Measurements from ENCODE around the gene BRMS1. TPM values are rescaled to one million over a fixed set of nuclear protein-coding genes. Genes with fewer than 3 reads are reported as not detected.

Gene BRMS1
- total and polyA plus RNA-seq, 4 experiments from 2014 or later = 49.8 to 78.7 (median 60.5) TPM

GRCh38 chr11:66367561-66368312 is 22.8 kb upstream of the BRMS1 start:
- Histone ChIP-seq H3K27me3 (ENCODE audit: insufficient read depth, low read length) (no peaks in the 10 kb centered on the region), H3K4me1 (ENCODE audit: insufficient read depth, low read length) (peaks cover 11% of the 10 kb centered on the region), H3K4me3 (ENCODE audit: low read length in 2 of 2) (no peak overlapping the region), H3K27ac (ENCODE audit: low read depth, low read length) (no peak overlapping the region), H3K36me3 (ENCODE audit: insufficient read depth, low read length) (no peaks in the 10 kb centered on the region), H3K9me3 (ENCODE audit: control insufficient read depth in 1 of 2, low read length in 2 of 2) (no peaks in the 10 kb centered on the region)
- no peaks in the 10 kb centered on the region for H3K27me3 Mint-ChIP-seq
- peak overlapping the region in 2 of 8 donors; percentile 6 to 36 for H3K4me3 Mint-ChIP-seq
- CTCF ChIA-PET (ENCODE audit: partially characterized antibody) = interaction anchor here (8.9 kb wide), 1 partner anchor 19 kb away, joined by 87 read pairs; no protein-coding TSS in a partner anchor
- peaks cover 0 to 2% of the 10 kb centered on the region in 2 donors for H3K36me3 Mint-ChIP-seq
- no peak for DNase-seq
- peak overlapping the region in 1 of 7 donors; percentile 48 for H3K27ac Mint-ChIP-seq
- H3K4me1 Mint-ChIP-seq = peaks cover 4 to 15% (median 12%) of the 10 kb centered on the region in 4 donors
- no peaks in the 10 kb centered on the region for H3K9me3 Mint-ChIP-seq
- POLR2A ChIA-PET (ENCODE audit: partially characterized antibody) = interaction anchor here (1.6 kb wide), 1 partner anchor 112 kb away, joined by 4 read pairs; no protein-coding TSS in a partner anchor
- intact Hi-C loops (cut with micrococcal nuclease) = no loop called here

- no peak overlapping the region for H3K4me3 Mint-ChIP-seq
- peaks cover 2 to 13% (median 8%) of the 10 kb centered on the region in 4 donors for H3K4me1 Mint-ChIP-seq
- no peaks in the 10 kb centered on the region for H3K9me3 Mint-ChIP-seq
- no peak overlapping the region for H3K4me3 ChIP-seq (ENCODE audit: low read length in 2 of 2)
- ChIA-PET CTCF (ENCODE audit: partially characterized antibody) (interaction anchor here (1.9 to 8.9 kb wide), 3 partner anchors 11 to 20 kb away, joined by 5 to 87 read pairs (median 8); no protein-coding TSS in a partner anchor), POLR2A (ENCODE audit: partially characterized antibody) (interaction anchor here (1.0 to 1.6 kb wide), 2 partner anchors 19 to 112 kb away, joined by 3 to 4 read pairs; no protein-coding TSS in a partner anchor)
- H3K27me3 ChIP-seq (ENCODE audit: insufficient read depth, low read length) = no peaks in the 10 kb centered on the region
- DNase-seq = no peak
- no peaks in the 10 kb centered on the region for H3K36me3 Mint-ChIP-seq
- H3K36me3 ChIP-seq (ENCODE audit: insufficient read depth, low read length) = no peaks in the 10 kb centered on the region
- H3K9me3 ChIP-seq (ENCODE audit: control insufficient read depth in 1 of 2, low read length in 2 of 2) = no peaks in the 10 kb centered on the region
- H3K27ac ChIP-seq (ENCODE audit: low read depth, low read length) = no peak overlapping the region
- H3K4me1 ChIP-seq (ENCODE audit: insufficient read depth, low read length) = peaks cover 5% of the 10 kb centered on the region
- H3K27me3 Mint-ChIP-seq = no peaks in the 10 kb centered on the region
- peak overlapping the region in 1 of 7 donors; percentile 48 for H3K27ac Mint-ChIP-seq
- intact Hi-C loops (cut with micrococcal nuclease) = no loop called here
Measured at GRCh38 chr11:66366844-66367477, 22.1 kb upstream of the BRMS1 start.

- Histone ChIP-seq H3K4me3 (ENCODE audit: low read length in 2 of 2) (no peak overlapping the region), H3K27me3 (ENCODE audit: insufficient read depth, low read length) (no peaks in the 10 kb centered on the region), H3K4me1 (ENCODE audit: insufficient read depth, low read length) (peaks cover 2% of the 10 kb centered on the region), H3K36me3 (ENCODE audit: insufficient read depth, low read length) (no peaks in the 10 kb centered on the region), H3K27ac (ENCODE audit: low read depth, low read length) (no peak overlapping the region), H3K9me3 (ENCODE audit: control insufficient read depth in 1 of 2, low read length in 2 of 2) (no peaks in the 10 kb centered on the region)
- no peaks in the 10 kb centered on the region for H3K27me3 Mint-ChIP-seq
- no peak for DNase-seq
- H3K36me3 Mint-ChIP-seq = no peaks in the 10 kb centered on the region
- POLR2A ChIA-PET (ENCODE audit: partially characterized antibody) = interaction anchor here (1.0 to 1.6 kb wide), 2 partner anchors 18 to 20 kb away, joined by 3 to 5 read pairs; partner anchors contain the start of gene B4GAT1
- intact Hi-C loops (cut with micrococcal nuclease) = loop anchor here (2.0 kb wide), 1 partner anchor 23 kb away; no protein-coding TSS in a partner anchor
- no peak overlapping the region for H3K4me3 Mint-ChIP-seq
- CTCF ChIA-PET (ENCODE audit: partially characterized antibody) = interaction anchor here (0.9 to 8.9 kb wide), 4 partner anchors 10 to 21 kb away, joined by 4 to 87 read pairs (median 6); no protein-coding TSS in a partner anchor
- peaks cover 2 to 12% (median 8%) of the 10 kb centered on the region in 4 donors for H3K4me1 Mint-ChIP-seq
- no peaks in the 10 kb centered on the region for H3K9me3 Mint-ChIP-seq
- peak overlapping the region in 1 of 7 donors; percentile 29 for H3K27ac Mint-ChIP-seq
Measured at GRCh38 chr11:66365711-66366619, 21.1 kb upstream of the BRMS1 start.

GRCh38 chr11:66365166-66365565 is 20.3 kb upstream of the BRMS1 start:
- Histone ChIP-seq H3K27me3 (ENCODE audit: insufficient read depth, low read length) (no peaks in the 10 kb centered on the region), H3K27ac (ENCODE audit: low read depth, low read length) (no peak overlapping the region), H3K36me3 (ENCODE audit: insufficient read depth, low read length) (no peaks in the 10 kb centered on the region), H3K4me1 (ENCODE audit: insufficient read depth, low read length) (no peaks in the 10 kb centered on the region), H3K9me3 (ENCODE audit: control insufficient read depth in 1 of 2, low read length in 2 of 2) (no peaks in the 10 kb centered on the region), H3K4me3 (ENCODE audit: low read length in 2 of 2) (no peak overlapping the region)
- Mint-ChIP-seq H3K27ac (peak overlapping the region in 1 of 7 donors; percentile 29), H3K4me1 (peaks cover 0 to 7% (median 7%) of the 10 kb centered on the region in 4 donors), H3K36me3 (no peaks in the 10 kb centered on the region), H3K9me3 (no peaks in the 10 kb centered on the region), H3K27me3 (no peaks in the 10 kb centered on the region), H3K4me3 (no peak overlapping the region)
- intact Hi-C loops (cut with micrococcal nuclease) = loop anchor here (2.0 kb wide), 1 partner anchor 24 kb away; no protein-coding TSS in a partner anchor
- ChIA-PET POLR2A (ENCODE audit: partially characterized antibody) (interaction anchor here (1.6 kb wide), 1 partner anchor 18 kb away, joined by 5 read pairs; the partner anchor contains the start of gene B4GAT1), CTCF (ENCODE audit: partially characterized antibody) (interaction anchor here (0.9 to 8.9 kb wide), 3 partner anchors 9 to 22 kb away, joined by 4 to 87 read pairs (median 8); no protein-coding TSS in a partner anchor)
- no peak for DNase-seq

- H3K4me3 Mint-ChIP-seq = no peak overlapping the region
- no peaks in the 10 kb centered on the region for H3K27me3 Mint-ChIP-seq
- Histone ChIP-seq H3K27me3 (ENCODE audit: insufficient read depth, low read length) (no peaks in the 10 kb centered on the region), H3K27ac (ENCODE audit: low read depth, low read length) (no peak overlapping the region), H3K4me3 (ENCODE audit: low read length in 2 of 2) (no peak overlapping the region), H3K9me3 (ENCODE audit: control insufficient read depth in 1 of 2, low read length in 2 of 2) (no peaks in the 10 kb centered on the region), H3K4me1 (ENCODE audit: insufficient read depth, low read length) (no peaks in the 10 kb centered on the region), H3K36me3 (ENCODE audit: insufficient read depth, low read length) (no peaks in the 10 kb centered on the region)
- H3K4me1 Mint-ChIP-seq = peaks cover 0 to 2% (median under 1%) of the 10 kb centered on the region in 4 donors
- peak; percentile 38 to 59 (median 46) for DNase-seq
- H3K36me3 Mint-ChIP-seq = no peaks in the 10 kb centered on the region
- peak overlapping the region in 2 of 7 donors; percentile 12 to 16 for H3K27ac Mint-ChIP-seq
- ChIA-PET POLR2A (ENCODE audit: partially characterized antibody) (interaction anchor here (0.6 kb wide), 1 partner anchor 285 kb away, joined by 3 read pairs; no protein-coding TSS in a partner anchor), CTCF (ENCODE audit: partially characterized antibody) (interaction anchor here (0.6 to 8.9 kb wide), 11 partner anchors 8 to 519 kb away, joined by 3 to 87 read pairs (median 3); partner anchors contain the start of gene BRMS1)
- H3K9me3 Mint-ChIP-seq = no peaks in the 10 kb centered on the region
- intact Hi-C loops (cut with micrococcal nuclease) = loop anchor here (2.0 kb wide), 1 partner anchor 25 kb away; no protein-coding TSS in a partner anchor
Measured at GRCh38 chr11:66363805-66364535, 19.1 kb upstream of the BRMS1 start.

- CTCF ChIA-PET (ENCODE audit: partially characterized antibody) = interaction anchor here (0.7 to 8.9 kb wide), 8 partner anchors 11 to 138 kb away, joined by 3 to 87 read pairs (median 4); partner anchors contain the start of gene BRMS1
- H3K4me1 Mint-ChIP-seq = peaks cover 0 to 2% (median under 1%) of the 10 kb centered on the region in 4 donors
Measured at GRCh38 chr11:66363187-66363601, 18.3 kb upstream of the BRMS1 start.

More at GRCh38 chr11:66363187-66363601, 18.3 kb upstream of the BRMS1 start:
- H3K36me3 Mint-ChIP-seq = no peaks in the 10 kb centered on the region
- POLR2A ChIA-PET (ENCODE audit: partially characterized antibody) = interaction anchor here (0.6 kb wide), 1 partner anchor 285 kb away, joined by 3 read pairs; no protein-coding TSS in a partner anchor
- Histone ChIP-seq H3K27me3 (ENCODE audit: insufficient read depth, low read length) (no peaks in the 10 kb centered on the region), H3K27ac (ENCODE audit: low read depth, low read length) (no peak overlapping the region), H3K9me3 (ENCODE audit: control insufficient read depth in 1 of 2, low read length in 2 of 2) (no peaks in the 10 kb centered on the region), H3K4me1 (ENCODE audit: insufficient read depth, low read length) (no peaks in the 10 kb centered on the region), H3K4me3 (ENCODE audit: low read length in 2 of 2) (no peak overlapping the region), H3K36me3 (ENCODE audit: insufficient read depth, low read length) (no peaks in the 10 kb centered on the region)
- H3K4me3 Mint-ChIP-seq = no peak overlapping the region
- DNase-seq = no peak
- H3K9me3 Mint-ChIP-seq = no peaks in the 10 kb centered on the region
- H3K27me3 Mint-ChIP-seq = no peaks in the 10 kb centered on the region
- H3K27ac Mint-ChIP-seq = peak overlapping the region in 1 of 7 donors; percentile 41
- intact Hi-C loops (cut with micrococcal nuclease) = no loop called here

Data from CD4-positive, alpha-beta memory T cell (primary cell).